HG02938 (cell line): ENCODE measurements around the gene PDE3B.
"Not testable (repeated sequence)": the region's sequence is repeated elsewhere in the genome, so short reads cannot be mapped to it uniquely, and the experiment has no call there.

ENCODE experiments used
- ATAC-seq: cut with Tn5 transposase; IDR thresholded peaks from one replicate; pipeline ENCODE4 v1.9.1; 2021; ENCODE audit warnings: mild to moderate bottlenecking, moderate library complexity; ENCODE audit not compliant: unreplicated experiment

The PDE3B gene

GRCh38 chr11:14789879-14790484, 146.4 kb downstream of the PDE3B start:
- no peak for ATAC-seq

GRCh38 chr11:14793546-14793945, 149.9 kb downstream of the PDE3B start:
- ATAC-seq, result no peak

- not testable (repeated sequence) for ATAC-seq
Measured at GRCh38 chr11:14796028-14796427, 152.4 kb downstream of the PDE3B start.

DNA sequence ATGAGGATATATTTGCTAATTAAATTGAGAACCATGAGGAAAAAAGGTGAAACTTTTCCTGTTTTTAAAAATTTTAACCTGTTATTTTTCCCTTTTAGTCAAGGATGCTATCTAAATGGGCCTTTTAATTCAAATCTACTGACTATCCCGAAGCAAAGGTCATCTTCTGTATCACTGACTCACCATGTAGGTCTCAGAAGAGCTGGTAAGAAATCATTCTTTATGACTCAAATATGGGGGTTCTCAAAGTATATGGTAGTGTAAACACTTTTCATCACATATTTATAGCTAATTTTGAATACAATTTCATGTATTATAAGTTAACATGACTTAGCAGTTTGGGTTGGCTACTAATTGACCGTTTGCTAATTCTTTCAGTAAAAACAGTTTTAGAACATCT, 160.2 kb downstream of the PDE3B start:
- ATAC-seq, result no peak

- no peak for ATAC-seq
Measured at GRCh38 chr11:14809466-14809865, 165.9 kb downstream of the PDE3B start.

GRCh38 chr11:14812757-14813156, 169.2 kb downstream of the PDE3B start:
- no peak for ATAC-seq

- no peak for ATAC-seq
Measured at GRCh38 chr11:14813516-14813915, 169.9 kb downstream of the PDE3B start.

DNA sequence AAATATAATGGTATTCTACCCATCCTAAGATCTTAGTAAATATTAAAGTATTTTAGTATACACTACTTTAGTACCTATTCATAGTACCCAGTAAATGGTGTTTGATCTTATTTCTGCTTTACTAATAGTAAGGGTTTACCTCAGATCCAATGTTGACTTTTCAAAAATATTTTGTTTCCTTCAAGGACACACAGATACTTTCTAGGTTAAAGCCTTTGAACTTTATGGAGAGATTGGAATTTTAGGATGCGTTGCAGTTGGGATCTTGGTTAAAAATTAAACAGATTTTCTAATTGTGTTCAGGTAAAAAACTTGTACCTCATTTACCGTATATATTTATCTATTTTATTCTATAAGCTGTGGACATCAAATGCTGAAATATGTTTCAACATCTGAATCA, 175.2 kb downstream of the PDE3B start:
- ATAC-seq, result no peak

GRCh38 chr11:14819596-14819995, 176.0 kb downstream of the PDE3B start:
- ATAC-seq, result no peak

DNA sequence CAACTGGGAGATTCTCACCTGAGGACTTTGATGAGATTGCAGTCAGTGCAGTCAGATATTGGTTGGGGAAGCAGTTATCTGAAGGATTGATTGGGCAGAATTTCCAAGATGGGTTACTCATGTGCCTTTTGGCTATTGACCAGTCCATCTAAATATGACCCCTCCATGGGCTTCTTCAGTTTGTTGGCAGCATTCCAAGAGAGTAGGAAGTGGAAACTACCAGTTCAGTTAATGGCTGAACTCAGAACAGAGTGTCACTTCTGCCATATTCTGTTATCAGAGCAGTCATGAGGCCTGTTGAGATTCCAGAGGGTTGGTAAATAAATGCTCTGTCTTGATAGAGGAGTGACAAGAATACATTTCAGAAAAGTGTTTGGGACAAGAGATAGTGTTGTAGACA, 177.4 kb downstream of the PDE3B start:
- no peak for ATAC-seq

GRCh38 chr11:14826600-14826999, 183.0 kb downstream of the PDE3B start:
- no peak for ATAC-seq

DNA sequence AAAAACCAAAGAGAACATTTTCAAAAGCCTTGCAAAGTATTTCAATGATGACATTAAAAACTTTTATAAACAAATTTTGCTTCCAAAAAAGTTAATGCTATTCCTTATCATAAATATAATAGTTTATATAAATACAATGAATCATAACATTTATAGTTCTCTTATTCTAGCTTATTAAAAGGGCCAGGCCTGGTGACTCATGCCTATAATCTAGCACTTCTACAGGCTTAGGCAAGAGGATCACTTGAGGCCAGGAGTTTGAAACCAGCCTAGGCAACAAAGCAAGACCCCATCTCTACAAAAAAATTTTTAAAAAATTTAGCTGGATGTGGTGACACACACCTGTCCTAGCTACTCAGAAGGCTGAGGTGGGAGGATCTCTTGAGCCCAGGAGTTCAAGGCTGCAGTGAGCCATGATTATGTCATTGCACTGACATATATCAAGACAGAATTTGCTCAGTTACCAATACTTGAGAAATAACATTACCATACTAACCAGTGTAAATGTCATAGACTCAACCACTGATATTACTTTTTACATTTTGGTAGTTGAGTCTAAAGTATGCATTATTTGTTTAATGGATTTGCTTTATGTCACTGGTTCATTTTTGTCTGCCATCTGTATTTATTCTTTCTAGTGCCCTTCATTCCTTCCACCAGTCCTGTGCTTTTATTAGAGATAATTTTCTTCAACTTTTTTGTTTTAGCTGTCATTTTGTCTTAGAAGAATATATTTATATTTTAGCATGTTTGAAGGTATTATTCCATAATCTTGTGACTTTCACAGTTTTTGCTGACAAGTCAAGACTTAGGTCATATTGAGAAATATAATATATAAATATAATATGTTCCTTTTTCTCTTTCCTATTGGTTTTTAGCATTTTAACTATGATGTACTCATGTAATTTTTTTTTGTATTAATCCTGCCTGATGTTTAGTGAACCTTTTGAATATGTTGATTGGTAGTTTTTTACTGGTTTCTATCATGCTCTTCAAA, 192.2 kb downstream of the PDE3B start:
- ATAC-seq, result no peak

DNA sequence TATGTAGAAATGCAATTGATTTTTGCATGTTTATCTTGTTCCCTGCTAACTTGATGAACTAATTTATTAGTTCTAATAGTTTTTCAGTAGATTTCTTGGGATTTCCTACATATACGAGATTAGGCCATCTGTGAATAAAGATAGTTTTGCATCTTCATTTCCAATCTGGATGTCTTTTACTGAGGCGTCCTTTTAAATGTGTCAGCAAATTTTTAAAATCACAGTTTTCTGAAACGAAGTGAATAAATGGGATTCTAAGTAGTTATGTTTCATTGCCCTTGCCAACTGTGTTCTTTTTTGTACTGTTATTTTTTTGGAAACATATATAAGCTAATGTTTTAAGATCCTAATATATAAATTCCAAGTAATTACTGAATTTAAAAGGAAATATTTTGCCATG, 198.4 kb downstream of the PDE3B start:
- no peak for ATAC-seq

DNA sequence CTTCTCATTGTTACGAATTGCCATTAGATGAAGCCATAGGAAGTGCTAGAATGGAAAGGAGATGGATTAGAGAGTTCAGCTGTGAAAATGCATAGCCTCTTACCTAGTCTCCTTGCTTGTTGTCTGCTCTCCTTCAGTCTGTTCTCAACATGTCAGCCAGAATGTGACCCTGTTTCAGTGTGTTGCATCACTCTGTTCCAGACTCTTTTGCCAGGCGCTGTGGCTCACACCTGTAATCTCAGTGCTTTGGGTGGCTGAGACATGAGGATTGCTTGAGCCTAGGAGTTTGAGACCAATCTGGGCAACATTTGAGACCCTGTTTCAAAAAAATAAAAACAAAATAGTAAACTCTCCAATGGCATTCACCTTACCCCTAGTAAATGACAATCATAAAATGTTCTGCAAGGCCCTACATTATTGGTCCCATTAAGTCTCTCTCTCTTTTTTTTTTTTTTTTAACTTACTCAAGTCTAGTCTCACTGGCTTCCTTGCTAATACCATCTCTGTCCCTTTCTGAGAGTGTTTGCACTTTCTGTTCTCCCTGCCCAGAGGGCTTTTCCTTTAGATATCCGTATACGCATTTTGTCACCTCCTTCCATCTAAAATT, 209.1 kb downstream of the PDE3B start:
- no peak for ATAC-seq

DNA sequence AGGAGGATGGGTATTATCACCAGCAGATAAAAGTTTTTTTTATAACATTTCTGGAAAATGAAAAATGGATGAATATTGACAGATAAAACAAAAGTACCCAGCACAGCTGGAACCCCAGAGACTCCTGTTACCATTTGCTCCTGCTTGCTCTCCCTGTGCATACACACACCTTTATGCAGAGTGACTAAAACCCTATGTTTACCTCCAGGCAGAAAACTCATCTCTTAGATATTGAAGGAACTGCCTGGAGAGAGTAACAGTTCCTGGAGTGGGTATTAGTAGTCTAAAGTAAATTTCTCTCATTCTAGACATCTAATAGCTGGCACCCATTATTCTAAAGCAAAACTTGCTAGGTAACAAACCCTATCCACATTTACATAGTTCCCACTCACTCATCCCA, 210.5 kb downstream of the PDE3B start:
- ATAC-seq, result no peak

DNA sequence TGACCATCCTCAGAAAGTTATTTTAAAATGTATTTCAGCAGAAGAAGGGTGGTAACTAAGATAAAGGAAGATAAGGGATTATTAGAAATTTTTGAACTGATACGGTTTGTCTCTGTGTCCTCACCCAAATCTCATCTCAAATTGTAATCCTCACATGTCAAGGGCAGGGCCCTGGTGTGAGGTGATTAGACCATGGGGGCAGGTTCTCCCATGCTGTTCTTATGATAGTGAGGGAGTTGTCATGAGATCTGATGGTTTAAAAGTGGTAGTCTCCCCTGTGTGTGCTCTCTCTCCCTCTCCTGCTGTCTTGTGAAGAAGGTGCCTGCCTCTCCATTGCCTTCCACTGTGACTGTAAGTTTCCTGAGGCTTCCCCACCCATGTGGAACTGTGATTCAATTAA, 212.3 kb downstream of the PDE3B start:
- no peak for ATAC-seq

- no peak for ATAC-seq
Measured at GRCh38 chr11:14857621-14858020, 214.0 kb downstream of the PDE3B start.

DNA sequence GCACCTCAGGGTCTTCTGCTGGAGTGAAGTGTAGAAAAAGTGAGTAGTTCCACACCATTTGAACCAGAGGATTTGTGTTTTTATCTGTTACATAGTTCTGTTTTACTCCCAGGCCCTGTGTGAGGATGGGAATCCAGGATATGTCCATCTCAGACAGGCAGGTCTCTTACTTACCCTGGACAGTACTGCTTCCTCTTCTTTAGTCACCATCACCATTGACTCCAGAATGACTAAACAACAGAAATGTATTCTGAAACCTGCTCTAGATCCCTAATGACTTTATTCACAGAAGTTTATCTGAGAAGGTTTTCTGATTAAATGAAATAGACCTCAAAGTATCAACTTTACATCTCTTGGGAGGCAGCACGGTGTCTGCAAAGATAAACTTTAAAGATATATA, 214.8 kb downstream of the PDE3B start:
- ATAC-seq, result no peak

DNA sequence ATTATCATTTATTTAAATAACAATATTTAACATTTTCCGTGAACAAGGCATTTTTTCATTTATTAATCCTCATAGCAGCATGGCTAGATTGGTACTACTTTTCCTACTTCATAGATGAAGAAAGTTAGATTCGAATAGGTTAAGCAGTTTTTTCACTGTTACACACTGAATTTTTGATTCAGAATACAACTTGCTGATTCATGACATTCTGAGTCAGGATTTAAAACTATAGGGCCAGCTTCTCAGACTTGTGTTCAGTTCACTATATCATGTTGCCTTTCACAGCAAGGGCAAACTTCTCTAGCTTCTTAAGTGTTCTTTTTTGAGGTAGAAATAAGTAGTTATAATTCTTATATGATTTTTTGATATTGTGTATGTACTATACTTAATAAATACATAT, 216.9 kb downstream of the PDE3B start:
- ATAC-seq, result no peak

DNA sequence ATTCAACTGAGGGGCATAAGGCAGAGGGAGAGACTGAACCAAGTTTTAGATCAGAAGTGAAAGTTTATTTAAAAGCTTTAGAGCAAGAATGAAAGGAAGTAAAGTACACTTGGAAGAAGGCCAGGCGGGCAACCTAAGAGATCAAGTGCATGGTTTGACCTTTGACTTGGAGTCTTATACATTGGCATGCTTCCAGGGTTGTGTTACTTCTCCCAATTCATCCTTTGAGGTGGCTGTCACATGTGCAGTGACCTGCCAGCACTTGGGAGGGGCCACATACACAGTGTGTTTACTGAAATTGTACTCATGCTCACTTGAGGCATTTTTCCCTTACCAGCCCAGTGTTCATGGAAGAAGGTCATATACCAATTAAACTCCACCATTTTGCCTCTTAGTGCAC, 218.1 kb downstream of the PDE3B start:
- ATAC-seq, result no peak

GRCh38 chr11:14863775-14864174, 220.2 kb downstream of the PDE3B start:
- ATAC-seq, result not testable (repeated sequence)

DNA sequence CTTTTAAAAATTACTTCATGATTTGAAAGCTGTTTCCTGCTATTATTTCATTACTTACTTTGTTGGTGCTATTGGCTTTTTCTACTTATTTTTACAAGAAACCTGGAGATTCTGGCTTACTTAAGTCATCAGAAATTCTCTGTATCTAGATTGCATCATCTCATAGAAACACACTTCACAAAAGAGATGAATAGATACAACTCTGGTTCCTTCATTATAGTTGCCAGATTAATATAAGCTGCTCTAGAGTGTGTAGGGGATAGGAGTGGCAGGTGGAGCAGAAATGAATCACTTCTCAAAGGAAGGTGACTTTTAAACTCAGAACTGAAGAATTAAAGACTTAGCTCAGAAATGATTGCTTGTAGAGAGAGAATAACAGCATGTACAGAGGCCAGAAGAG, 228.4 kb downstream of the PDE3B start:
- no peak for ATAC-seq
